ENCODE results near the gene RSPO4.

Gene RSPO4

DNA sequence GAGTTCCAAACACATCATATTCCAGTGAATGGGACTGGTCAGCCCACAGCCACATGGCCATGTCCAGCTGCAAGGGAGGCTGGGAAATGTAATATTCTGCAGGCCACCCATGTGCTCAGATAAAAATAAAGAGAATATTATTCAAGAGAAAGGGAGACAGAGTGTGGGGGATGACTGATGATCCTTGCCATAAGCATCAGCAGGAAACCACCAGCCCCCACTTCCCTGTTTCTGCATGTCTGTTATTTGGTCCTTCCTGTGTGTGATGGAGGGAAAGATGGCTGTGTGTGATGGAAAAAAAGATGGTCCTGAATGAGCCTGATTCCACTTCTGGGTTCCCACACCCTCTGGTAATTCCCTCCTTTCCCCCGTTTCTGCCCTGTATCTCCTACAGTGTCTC is 13.1 kb upstream of the RSPO4 start:
- no peak for DNase-seq (ENCODE audit: extremely low read depth, low read depth)
- TF ChIP-seq, protein P1, sequence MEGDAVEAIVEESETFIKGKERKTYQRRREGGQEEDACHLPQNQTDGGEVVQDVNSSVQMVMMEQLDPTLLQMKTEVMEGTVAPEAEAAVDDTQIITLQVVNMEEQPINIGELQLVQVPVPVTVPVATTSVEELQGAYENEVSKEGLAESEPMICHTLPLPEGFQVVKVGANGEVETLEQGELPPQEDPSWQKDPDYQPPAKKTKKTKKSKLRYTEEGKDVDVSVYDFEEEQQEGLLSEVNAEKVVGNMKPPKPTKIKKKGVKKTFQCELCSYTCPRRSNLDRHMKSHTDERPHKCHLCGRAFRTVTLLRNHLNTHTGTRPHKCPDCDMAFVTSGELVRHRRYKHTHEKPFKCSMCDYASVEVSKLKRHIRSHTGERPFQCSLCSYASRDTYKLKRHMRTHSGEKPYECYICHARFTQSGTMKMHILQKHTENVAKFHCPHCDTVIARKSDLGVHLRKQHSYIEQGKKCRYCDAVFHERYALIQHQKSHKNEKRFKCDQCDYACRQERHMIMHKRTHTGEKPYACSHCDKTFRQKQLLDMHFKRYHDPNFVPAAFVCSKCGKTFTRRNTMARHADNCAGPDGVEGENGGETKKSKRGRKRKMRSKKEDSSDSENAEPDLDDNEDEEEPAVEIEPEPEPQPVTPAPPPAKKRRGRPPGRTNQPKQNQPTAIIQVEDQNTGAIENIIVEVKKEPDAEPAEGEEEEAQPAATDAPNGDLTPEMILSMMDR (IDR thresholded peaks at IDR 0.05; ENCODE audit: low read depth, low read length) = no peak

GRCh38 chr20:1014471-1014870 is 12.4 kb upstream of the RSPO4 start:
- no peak for DNase-seq (ENCODE audit: extremely low read depth, low read depth)
- TF ChIP-seq, protein P1 (IDR thresholded peaks at IDR 0.05; ENCODE audit: low read depth, low read length) = no peak

DNA sequence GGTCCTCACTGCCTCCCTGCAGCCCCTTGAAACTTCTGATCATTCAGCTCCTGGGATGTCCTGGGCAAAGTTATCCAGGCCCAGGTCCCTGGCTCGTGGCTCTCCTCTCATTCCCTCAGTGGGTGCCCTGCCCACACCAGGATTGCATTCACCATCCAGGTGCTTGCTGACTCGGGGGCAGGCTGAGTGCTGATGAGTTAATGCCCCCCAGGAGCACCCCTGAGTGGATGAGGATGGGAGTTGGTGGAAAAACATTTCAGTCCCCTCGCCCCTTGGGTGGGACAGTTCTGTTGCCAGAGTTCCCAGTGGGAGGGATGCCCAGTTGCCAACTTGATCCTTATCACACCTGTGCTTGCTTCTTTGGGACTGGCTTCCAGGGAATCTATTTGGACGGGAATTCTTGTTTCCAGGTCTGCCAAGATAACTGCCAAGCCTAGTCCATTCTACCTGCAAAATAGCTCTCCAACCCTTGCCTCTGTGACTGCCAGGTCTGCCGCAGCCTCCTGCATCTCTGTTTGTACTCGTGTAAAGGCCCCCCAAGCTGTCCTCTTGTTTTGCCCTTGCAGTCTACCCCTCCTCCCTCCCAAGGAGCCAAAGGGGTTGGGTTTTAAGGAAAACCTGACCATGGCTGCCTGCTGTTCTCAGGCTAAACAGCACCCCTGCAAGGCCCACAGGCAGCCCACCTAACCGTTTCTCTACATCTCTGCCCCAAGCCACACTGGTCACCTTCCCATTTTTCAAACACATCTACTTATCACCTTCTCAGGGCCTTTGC is 11.6 kb upstream of the RSPO4 start:
- DNase-seq (ENCODE audit: extremely low read depth, low read depth) = no peak
- TF ChIP-seq, protein P1 (IDR thresholded peaks at IDR 0.05; ENCODE audit: low read depth, low read length) = no peak

GRCh38 chr20:1012359-1013168 is 10.5 kb upstream of the RSPO4 start:
- TF ChIP-seq, protein P1 (IDR thresholded peaks at IDR 0.05; ENCODE audit: low read depth, low read length) = no peak
- no peak for DNase-seq (ENCODE audit: extremely low read depth, low read depth)

GRCh38 chr20:1010659-1011058 is 8.5 kb upstream of the RSPO4 start:
- TF ChIP-seq, protein P1 (IDR thresholded peaks at IDR 0.05; ENCODE audit: low read depth, low read length) = no peak
- DNase-seq (ENCODE audit: extremely low read depth, low read depth) = no peak

GRCh38 chr20:1005452-1006027 is 3.4 kb upstream of the RSPO4 start:
- DNase-seq (ENCODE audit: extremely low read depth, low read depth) = no peak
- TF ChIP-seq, protein P1 (IDR thresholded peaks at IDR 0.05; ENCODE audit: low read depth, low read length) = no peak

All from AG09319 (cell line).